KBM-7 (cell line): ENCODE data around the gene ARID4B.
"Not testable (repeated sequence)": the region's sequence is repeated elsewhere in the genome, so short reads cannot be mapped to it uniquely, and the experiment has no call there.

ENCODE experiments used
- DNase-seq: peaks from one replicate; pipeline ENCODE4 v3.0.0-alpha.2; 2015
- in situ Hi-C: fragments of 300-500 bp; cut with MboI; formaldehyde crosslinking; loops from 2 replicates; pipeline ENCODE4 v1.14.3; 2020; ENCODE audit warnings: low sequenced_read_pairs, low pct_unique_long_range_greater_than_20kb, mixed read lengths

Gene ARID4B, protein sequence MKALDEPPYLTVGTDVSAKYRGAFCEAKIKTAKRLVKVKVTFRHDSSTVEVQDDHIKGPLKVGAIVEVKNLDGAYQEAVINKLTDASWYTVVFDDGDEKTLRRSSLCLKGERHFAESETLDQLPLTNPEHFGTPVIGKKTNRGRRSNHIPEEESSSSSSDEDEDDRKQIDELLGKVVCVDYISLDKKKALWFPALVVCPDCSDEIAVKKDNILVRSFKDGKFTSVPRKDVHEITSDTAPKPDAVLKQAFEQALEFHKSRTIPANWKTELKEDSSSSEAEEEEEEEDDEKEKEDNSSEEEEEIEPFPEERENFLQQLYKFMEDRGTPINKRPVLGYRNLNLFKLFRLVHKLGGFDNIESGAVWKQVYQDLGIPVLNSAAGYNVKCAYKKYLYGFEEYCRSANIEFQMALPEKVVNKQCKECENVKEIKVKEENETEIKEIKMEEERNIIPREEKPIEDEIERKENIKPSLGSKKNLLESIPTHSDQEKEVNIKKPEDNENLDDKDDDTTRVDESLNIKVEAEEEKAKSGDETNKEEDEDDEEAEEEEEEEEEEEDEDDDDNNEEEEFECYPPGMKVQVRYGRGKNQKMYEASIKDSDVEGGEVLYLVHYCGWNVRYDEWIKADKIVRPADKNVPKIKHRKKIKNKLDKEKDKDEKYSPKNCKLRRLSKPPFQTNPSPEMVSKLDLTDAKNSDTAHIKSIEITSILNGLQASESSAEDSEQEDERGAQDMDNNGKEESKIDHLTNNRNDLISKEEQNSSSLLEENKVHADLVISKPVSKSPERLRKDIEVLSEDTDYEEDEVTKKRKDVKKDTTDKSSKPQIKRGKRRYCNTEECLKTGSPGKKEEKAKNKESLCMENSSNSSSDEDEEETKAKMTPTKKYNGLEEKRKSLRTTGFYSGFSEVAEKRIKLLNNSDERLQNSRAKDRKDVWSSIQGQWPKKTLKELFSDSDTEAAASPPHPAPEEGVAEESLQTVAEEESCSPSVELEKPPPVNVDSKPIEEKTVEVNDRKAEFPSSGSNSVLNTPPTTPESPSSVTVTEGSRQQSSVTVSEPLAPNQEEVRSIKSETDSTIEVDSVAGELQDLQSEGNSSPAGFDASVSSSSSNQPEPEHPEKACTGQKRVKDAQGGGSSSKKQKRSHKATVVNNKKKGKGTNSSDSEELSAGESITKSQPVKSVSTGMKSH (N-terminal part only)

GRCh38 chr1:235327559-235328270 is at the start of gene ARID4B:
Gene ARID4B (minus strand): TSS chr1:235328179. CDS start chr1:235326919, 1,260 bp downstream.
- DNase-seq = peak; percentile 74
- in situ Hi-C loops = no loop called here

- no peak for DNase-seq
- in situ Hi-C loops = no loop called here
Observed at GRCh38 chr1:235375919-235376605, 48.1 kb upstream of the ARID4B start.

DNA sequence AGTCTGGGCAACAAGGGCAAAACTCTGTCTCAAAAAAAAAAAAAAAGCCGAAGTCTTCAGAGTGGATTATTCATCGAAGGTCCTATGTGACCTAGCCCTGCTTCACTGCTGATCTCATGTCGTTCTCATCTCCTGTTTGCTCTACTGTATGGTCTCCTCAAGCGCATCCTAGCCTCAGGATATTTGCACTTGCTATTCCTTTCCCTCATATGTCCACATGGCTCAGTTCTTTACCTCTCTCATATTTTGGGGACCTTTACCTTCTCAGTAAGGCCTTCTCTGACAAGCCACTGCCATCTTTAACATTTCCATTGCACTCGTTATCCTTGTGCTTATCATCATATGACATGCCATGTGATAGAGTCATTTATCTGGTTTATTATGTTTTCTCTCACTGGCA is 41.8 kb upstream of the ARID4B start:
- in situ Hi-C loops = no loop called here
- no peak for DNase-seq

DNA sequence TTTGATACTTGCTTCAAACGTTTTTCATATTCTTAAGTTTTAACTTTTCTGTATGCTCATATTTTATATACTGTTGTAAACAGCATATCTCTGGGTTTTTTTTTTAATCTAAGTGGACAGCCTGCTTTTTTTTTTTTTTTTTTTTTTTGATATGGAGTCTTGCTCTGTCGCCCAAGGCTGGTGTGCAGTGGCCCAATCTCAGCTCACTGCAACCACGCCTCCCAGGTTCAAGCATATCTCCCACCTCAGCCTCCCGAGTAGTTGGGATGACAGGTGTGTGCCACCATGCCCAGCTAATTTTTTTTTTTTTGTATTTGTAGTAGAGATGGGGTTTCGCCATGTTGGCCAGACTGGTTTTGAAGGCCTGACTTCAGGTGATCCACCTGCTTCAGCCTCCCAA is 40.4 kb upstream of the ARID4B start:
- no peak for DNase-seq
- in situ Hi-C loops = no loop called here

GRCh38 chr1:235367000-235367908 is 39.3 kb upstream of the ARID4B start, which contains the start of gene TBCE:
Gene TBCE (plus strand): TSS chr1:235367427. CDS start chr1:235380050, 12,623 bp downstream.
- in situ Hi-C loops = no loop called here

DNA sequence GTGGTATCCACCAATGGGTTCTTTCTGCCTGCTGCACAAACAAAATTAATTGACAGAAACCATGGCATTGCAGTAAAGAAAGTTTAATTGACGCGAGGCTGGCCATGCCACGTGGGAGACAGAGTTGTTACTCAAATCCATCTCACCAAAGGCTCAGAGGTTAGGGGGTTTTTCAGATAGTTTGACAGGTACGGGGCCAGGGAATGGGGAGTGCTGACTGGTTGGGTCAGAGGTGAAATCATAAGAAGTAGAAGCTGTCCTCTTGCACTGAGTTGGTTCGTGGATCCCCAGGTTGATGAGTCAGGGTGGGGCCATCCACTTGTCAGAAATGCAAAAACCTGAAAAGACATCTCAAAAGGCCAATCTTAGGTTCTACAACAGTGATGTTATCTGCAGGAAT is 38.3 kb upstream of the ARID4B start:
- in situ Hi-C loops = no loop called here
- no peak for DNase-seq

More at GRCh38 chr1:235367000-235367908, 39.3 kb upstream of the ARID4B start, which contains the start of gene TBCE:
- DNase-seq = peak; percentile 98

DNA sequence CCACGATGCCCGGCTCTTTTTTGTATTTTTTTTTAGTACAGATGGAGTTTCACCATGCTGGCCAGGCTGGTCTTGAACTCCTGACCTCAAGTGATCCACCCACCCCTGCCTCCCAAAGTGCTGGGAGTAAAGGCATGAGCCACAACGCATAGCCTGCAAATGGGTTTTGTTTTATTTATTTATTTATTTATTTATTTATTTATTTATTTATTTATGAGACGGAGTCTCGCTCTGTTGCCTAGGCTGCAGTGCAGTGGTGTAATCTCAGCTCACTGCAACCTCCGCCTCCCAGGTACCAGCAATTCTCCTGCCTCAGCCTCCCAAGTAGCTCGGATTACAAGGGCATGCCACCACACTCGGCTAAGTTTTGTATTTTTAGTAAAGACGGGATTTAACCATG is 36.2 kb upstream of the ARID4B start:
- in situ Hi-C loops, DNase-seq: not testable (repeated sequence)

GRCh38 chr1:235358899-235359298 is 30.9 kb upstream of the ARID4B start:
- in situ Hi-C loops = no loop called here
- no peak for DNase-seq

DNA sequence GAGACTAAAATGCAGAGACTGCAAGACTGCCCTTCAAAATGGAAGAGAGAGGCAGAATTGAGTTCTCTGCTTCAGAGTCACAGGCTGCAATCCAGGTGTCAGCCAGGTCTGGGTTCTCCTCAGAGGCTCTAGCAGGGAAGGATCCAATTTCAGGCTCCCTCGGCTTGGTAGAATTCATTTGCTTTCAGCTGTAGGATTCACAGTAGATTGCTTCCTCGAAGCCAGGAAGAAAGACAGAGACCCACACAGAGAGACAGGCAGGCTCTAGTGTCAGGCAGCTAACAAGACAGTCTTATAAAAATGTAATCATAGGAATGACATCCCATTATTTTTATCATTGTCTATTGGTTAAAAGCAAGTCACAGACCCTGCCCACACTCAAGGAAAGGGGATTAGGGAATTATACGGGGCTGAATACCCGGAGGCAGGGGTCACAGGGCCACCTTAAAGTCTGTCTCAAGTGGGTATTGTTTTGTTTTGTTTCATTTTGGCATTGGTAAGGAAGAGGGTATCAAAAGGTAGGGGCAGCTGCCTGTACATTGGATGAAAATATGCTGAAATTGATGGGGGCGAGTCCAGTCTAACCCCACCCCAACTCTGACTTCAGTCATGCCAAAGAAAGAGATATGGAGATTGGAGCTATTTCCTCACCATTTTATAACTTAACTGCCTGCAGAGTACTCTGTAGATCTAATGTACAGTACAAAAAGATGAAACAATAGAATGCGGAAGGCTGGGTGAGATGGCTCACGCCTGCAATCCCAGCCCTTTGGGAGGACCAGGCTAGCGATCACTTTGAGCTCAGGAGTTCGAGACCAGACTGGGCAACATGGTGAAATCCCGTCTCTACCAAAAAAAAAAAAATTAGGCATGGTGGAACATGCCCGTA is 29.8 kb upstream of the ARID4B start:
- DNase-seq = no peak
- in situ Hi-C loops = no loop called here

DNA sequence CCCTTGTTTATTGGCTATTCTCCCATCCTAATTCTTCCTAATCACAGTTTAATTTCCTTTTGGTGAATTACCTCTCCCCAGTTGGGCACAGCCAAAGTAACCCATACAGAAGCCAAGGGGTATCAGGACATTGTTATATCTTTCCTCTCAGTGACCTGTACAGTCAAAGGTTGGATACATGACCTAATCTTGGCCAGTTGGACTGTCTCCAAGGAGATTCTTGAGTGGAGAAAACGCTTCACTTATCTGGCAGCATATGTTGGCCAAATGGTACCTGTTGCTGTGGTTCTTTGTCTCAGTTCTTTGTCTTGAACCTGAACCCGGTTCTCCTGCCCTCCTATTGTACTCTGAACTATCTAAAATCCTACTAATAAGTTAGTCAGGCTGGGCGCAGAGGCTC is 23.9 kb upstream of the ARID4B start:
- DNase-seq = no peak
- in situ Hi-C loops = no loop called here

- DNase-seq = no peak
- in situ Hi-C loops = no loop called here
Observed at GRCh38 chr1:235351441-235351840, 23.5 kb upstream of the ARID4B start.

GRCh38 chr1:235343726-235344125 is 15.7 kb upstream of the ARID4B start:
- no peak for DNase-seq
- in situ Hi-C loops = no loop called here

DNA sequence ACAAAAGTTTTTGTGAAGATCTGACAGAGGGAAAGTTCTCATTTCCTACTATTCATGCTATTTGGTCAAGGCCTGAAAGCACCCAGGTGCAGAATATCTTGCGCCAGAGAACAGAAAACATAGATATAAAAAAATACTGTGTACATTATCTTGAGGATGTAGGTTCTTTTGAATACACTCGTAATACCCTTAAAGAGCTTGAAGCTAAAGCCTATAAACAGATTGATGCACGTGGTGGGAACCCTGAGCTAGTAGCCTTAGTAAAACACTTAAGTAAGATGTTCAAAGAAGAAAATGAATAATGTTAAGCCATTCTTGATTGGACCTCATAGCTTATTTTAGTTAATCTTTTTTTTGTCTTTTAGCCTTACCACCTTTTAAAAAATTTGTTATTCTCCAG is 14.5 kb upstream of the ARID4B start:
- DNase-seq = no peak
- in situ Hi-C loops = no loop called here

- DNase-seq = no peak
- in situ Hi-C loops = no loop called here
Observed at GRCh38 chr1:235342039-235342438, 14.1 kb upstream of the ARID4B start.

DNA sequence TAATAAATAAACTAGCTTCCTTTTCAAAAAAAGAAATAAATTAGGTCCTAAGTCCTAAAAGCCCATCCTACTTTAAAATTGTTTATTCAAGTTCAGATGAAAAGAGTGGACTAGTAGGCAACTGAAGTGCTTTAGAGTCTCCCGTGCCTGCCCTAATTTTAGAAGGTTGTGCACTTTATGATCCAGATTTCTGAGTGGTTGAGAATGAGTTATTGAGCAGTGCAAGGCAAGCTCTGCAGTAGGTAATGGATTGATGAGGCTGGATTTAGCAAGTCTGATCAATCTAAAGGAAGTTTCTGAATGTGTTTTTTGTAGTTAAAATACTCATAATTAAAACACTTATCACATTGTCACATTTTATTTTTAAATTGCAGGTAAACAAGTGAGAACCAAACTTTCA is 13.4 kb upstream of the ARID4B start:
- in situ Hi-C loops = no loop called here
- DNase-seq = no peak

GRCh38 chr1:235339746-235340145 is 11.8 kb upstream of the ARID4B start:
- no peak for DNase-seq
- in situ Hi-C loops = no loop called here
